Measurements from ENCODE around the gene GSDME. TPM values are rescaled to one million over a fixed set of nuclear protein-coding genes. Genes with fewer than 3 reads are reported as not detected.

Gene GSDME
- polyA plus RNA-seq, 1 of the 3 experiments (the other 2 are of a cell fraction), result 109 TPM

GRCh38 chr7:24740871-24741270, 16.4 kb downstream of the GSDME start (continued):
- TF ChIP-seq ZBTB33 (IDR thresholded peaks at IDR 0.05; ENCODE audit: borderline replicate concordance, low read depth) (no peak), FOSL2 (IDR thresholded peaks at IDR 0.05; ENCODE audit: borderline replicate concordance, low read depth) (no peak), IRF3 (IDR thresholded peaks at IDR 0.05; ENCODE audit: low read depth, low read length) (no peak), YY1 (IDR thresholded peaks at IDR 0.05; ENCODE audit: low read depth) (no peak)

DNA sequence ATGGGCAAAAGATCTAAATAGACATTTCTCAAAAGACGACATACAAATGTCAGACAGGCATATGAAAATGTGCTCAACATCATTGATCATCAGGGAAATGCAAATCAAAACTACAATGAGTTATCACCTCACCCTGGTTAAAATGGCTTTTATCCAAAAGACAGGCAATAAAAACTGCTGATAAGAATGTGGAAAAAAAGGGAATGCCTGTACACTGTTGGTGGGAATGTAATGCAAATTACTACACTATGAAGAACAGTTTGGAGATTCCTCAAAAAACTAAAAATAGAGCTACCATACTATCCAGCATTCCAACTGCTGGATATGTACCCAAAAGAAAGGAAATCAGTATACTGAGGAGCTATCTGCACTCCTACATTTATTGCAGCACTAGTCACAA, 18.0 kb downstream of the GSDME start:
- Histone ChIP-seq H3K27ac (ENCODE audit: low read depth in 2 of 2, low read length in 1 of 2) (no peak overlapping the region), H3K4me3 (ENCODE audit: low read depth in 2 of 2, low read length in 1 of 2) (no peak overlapping the region), H3K9ac (no peak overlapping the region), H3K4me1 (ENCODE audit: control insufficient read depth in 1 of 2, insufficient read depth in 2 of 2, low read depth in 1 of 2, low read length in 1 of 2) (peaks cover 3 to 15% of the 10 kb centered on the region in 2 experiments; a peak in 2 of 4 replicates), H3K9me3 (peaks cover 12% of the 10 kb centered on the region), H3K4me2 (no peak overlapping the region), H3F3A (replicated peaks; ENCODE audit: insufficient read depth) (peaks cover 13% of the 10 kb centered on the region), H3K27me3 (ENCODE audit: insufficient read depth) (no peaks in the 10 kb centered on the region), H2AFZ (ENCODE audit: low read depth) (no peak overlapping the region), H4K20me1 (ENCODE audit: insufficient read depth) (no peaks in the 10 kb centered on the region), H3K9me2 (no peaks in the 10 kb centered on the region), H3K36me3 (replicated peaks in 1 of 2; ENCODE audit: control insufficient read depth in 1 of 2, insufficient read depth in 2 of 2, low read length in 1 of 2) (peaks cover 16 to 43% of the 10 kb centered on the region in 2 experiments), H3K79me2 (ENCODE audit: insufficient read depth) (peaks cover 58% of the 10 kb centered on the region; the same call in 1 of the 2 replicates)
- WGBS (ENCODE audit: low lambda C conversion rate), result 31% methylated on average over 1 of the region's 1 CpG
- CTCF ChIA-PET, result no interaction called here
- DNase-seq, result no peak
- TF ChIP-seq YY1 (IDR thresholded peaks at IDR 0.05; ENCODE audit: low read depth), result no peak
- TF ChIP-seq RCOR1 (IDR thresholded peaks at IDR 0.05; ENCODE audit: low read length), result no peak
- POLR2A ChIA-PET, result no interaction called here

DNA sequence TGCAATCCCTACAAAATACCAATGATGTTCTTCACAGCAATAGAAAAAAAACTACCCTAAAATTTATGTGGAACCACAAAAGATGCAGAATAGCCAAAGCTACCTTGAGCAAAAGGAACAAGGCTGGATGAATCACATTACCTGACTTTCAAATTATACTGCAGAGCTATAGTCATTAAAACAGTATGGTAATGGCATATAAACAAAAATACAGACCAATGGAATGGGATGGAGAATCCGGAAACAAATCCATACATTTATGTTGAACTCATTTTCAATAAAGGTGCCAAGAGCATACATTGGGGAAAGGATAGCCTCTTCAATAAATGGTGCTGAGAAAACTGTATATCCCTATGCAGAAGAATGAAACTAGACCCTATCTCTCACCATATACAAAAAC, 18.7 kb downstream of the GSDME start:
- no peak overlapping the region for H2AFZ ChIP-seq (ENCODE audit: low read depth)
- no peak overlapping the region for H3K4me3 ChIP-seq (ENCODE audit: low read depth in 2 of 2, low read length in 1 of 2)
- H3K36me3 ChIP-seq (replicated peaks in 1 of 2; ENCODE audit: control insufficient read depth in 1 of 2, insufficient read depth in 2 of 2, low read length in 1 of 2), result peaks cover 10 to 36% of the 10 kb centered on the region in 2 experiments
- 79% methylated on average over 1 of the region's 1 CpG for WGBS (ENCODE audit: low lambda C conversion rate)
- H3K4me2 ChIP-seq, result no peak overlapping the region
- CTCF ChIA-PET, result no interaction called here
- peaks cover 3 to 18% of the 10 kb centered on the region in 2 experiments; a peak in 2 of 4 replicates for H3K4me1 ChIP-seq (ENCODE audit: control insufficient read depth in 1 of 2, insufficient read depth in 2 of 2, low read depth in 1 of 2, low read length in 1 of 2)
- no peaks in the 10 kb centered on the region for H3K9me2 ChIP-seq
- no peak overlapping the region for H3K27ac ChIP-seq (ENCODE audit: low read depth in 2 of 2, low read length in 1 of 2)
- no peak for TF ChIP-seq MXI1 (IDR thresholded peaks at IDR 0.05; ENCODE audit: low read depth, low read length)
- no peak for TF ChIP-seq GATA2 (CRISPR knock-in tag; IDR thresholded peaks at IDR 0.05)
- TF ChIP-seq EP300 (IDR thresholded peaks at IDR 0.05; ENCODE audit: borderline replicate concordance in 1 of 2, low read depth in 1 of 2, low read length in 1 of 2), result no peak
- TF ChIP-seq, protein P1, sequence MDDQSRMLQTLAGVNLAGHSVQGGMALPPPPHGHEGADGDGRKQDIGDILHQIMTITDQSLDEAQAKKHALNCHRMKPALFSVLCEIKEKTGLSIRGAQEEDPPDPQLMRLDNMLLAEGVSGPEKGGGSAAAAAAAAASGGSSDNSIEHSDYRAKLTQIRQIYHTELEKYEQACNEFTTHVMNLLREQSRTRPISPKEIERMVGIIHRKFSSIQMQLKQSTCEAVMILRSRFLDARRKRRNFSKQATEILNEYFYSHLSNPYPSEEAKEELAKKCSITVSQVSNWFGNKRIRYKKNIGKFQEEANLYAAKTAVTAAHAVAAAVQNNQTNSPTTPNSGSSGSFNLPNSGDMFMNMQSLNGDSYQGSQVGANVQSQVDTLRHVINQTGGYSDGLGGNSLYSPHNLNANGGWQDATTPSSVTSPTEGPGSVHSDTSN (IDR thresholded peaks at IDR 0.05), result no peak
- TF ChIP-seq YY1 (IDR thresholded peaks at IDR 0.05; ENCODE audit: low read depth), result no peak
- TF ChIP-seq SIN3A (IDR thresholded peaks at IDR 0.05; ENCODE audit: borderline replicate concordance, low read depth, low read length), result no peak
- TF ChIP-seq TEAD4 (IDR thresholded peaks at IDR 0.05; ENCODE audit: borderline replicate concordance, insufficient read depth), result no peak
- no peak for TF ChIP-seq RFX5 (IDR thresholded peaks at IDR 0.05; ENCODE audit: low read length)
- TF ChIP-seq RAD21 (IDR thresholded peaks at IDR 0.05; ENCODE audit: low read length), result no peak
- no peak for TF ChIP-seq GABPA (IDR thresholded peaks at IDR 0.05; ENCODE audit: low read depth)
- TF ChIP-seq FOXM1 (IDR thresholded peaks at IDR 0.05; ENCODE audit: low read depth), result no peak
- TF ChIP-seq TAF1 (IDR thresholded peaks at IDR 0.05; ENCODE audit: borderline replicate concordance, low read depth, low read length), result no peak
- no peak for TF ChIP-seq JUND (IDR thresholded peaks at IDR 0.05)
- H4K20me1 ChIP-seq (ENCODE audit: insufficient read depth), result no peaks in the 10 kb centered on the region
- DNase-seq, result no peak
- POLR2A ChIA-PET, result no interaction called here
- peaks cover 12% of the 10 kb centered on the region for H3K9me3 ChIP-seq
- no peaks in the 10 kb centered on the region for H3K27me3 ChIP-seq (ENCODE audit: insufficient read depth)
- peaks cover 64% of the 10 kb centered on the region; the same call in 1 of the 2 replicates for H3K79me2 ChIP-seq (ENCODE audit: insufficient read depth)
- H3K9ac ChIP-seq, result no peak overlapping the region
- H3F3A ChIP-seq (replicated peaks; ENCODE audit: insufficient read depth), result peaks cover 13% of the 10 kb centered on the region
